GM06990 (cell line): ENCODE data around the gene THSD4.

Source experiments
- DNase-seq: peaks from one replicate; pipeline ENCODE4 v3.0.0-alpha.2; 2011; ENCODE audit not compliant: insufficient read length; ENCODE audit errors: extremely low read depth
- H3K27me3 ChIP-seq: replicated peaks from 2 replicates; pipeline ENCODE4 v1.6.0; 2011; ENCODE audit warnings: low read length; ENCODE audit not compliant: control insufficient read depth, insufficient read depth
- H3K36me3 ChIP-seq: 2 replicates; pipeline ENCODE4 v1.5.1; 2011; ENCODE audit warnings: low read length; ENCODE audit not compliant: control insufficient read depth, insufficient read depth
- H3K4me3 ChIP-seq: replicated peaks from 2 replicates; pipeline ENCODE4 v1.5.1; 2011; ENCODE audit warnings: low read depth, mild to moderate bottlenecking, control low read depth, low read length
- CTCF ChIP-seq: IDR thresholded peaks from 2 replicates; pipeline ENCODE4 v1.5.1; 2011; ENCODE audit warnings: low read length, control low read depth, mild to moderate bottlenecking, inconsistent platforms; ENCODE audit not compliant: insufficient read depth, poor library complexity, severe bottlenecking

The THSD4 gene

DNA sequence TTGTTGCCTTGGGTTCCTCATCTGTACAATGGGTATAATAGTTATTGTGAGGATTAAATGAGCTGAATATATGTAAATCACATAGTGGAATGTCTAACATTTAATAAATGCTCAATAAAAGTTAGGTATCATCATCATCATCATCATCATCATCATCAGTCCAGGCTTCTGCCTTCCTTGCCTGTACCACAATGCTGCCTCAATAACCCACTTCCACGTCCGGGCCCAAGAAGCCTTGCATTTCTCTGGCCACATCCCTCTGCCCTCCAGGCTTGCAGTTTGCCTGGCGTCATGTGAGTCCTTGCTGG, 137.4 kb downstream of the THSD4 start:
- no peak for DNase-seq
- Histone ChIP-seq H3K36me3 (no peaks in the 10 kb centered on the region), H3K27me3 (no peaks in the 10 kb centered on the region; the same call in 1 of the 2 replicates), H3K4me3 (no peak overlapping the region)
- TF ChIP-seq CTCF, result no peak

GRCh38 chr15:71254491-71254890, 139.2 kb downstream of the THSD4 start:
- no peak overlapping the region for H3K4me3 ChIP-seq
- DNase-seq, result no peak
- no peaks in the 10 kb centered on the region; the same call in 1 of the 2 replicates for H3K27me3 ChIP-seq
- H3K36me3 ChIP-seq, result no peaks in the 10 kb centered on the region
- TF ChIP-seq CTCF, result no peak

DNA sequence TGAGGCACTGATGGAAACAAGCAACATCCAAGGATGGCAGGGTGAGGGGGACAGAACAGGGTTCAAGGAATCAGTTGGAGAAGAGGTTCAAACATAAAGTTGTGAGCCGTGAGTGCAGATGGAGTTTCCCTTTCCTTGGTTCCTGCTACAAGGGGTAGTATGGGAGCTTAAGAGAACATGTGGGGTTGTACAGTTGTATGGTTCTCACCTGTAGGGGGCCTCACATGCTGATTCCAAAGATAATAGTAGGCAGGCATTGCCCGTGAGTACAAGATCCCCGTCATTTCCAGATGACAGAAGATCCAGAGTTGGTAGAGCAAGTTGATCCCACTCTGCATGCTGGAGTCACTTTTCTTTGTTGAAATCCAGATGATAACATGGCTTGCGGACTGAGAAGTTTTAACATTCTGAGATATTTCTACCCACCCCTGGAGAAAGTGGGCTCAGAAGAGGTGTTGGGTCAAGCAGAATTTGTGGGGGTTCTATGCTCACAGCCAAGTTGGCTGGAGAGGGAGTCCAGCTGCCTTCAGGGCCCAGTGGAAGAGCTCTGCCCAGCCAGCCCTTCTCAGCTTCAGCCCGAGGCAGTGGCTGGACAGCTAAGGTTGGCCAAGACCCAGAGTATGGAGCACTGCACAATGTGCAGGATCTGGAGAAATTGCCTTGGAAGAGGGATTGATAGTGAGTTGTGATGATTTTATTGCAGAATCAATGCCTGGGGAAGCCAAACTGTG, 141.8 kb downstream of the THSD4 start:
- H3K4me3 ChIP-seq, result no peak overlapping the region
- H3K36me3 ChIP-seq, result no peaks in the 10 kb centered on the region
- no peaks in the 10 kb centered on the region; the same call in 1 of the 2 replicates for H3K27me3 ChIP-seq
- DNase-seq, result no peak
- peak; percentile 16 for TF ChIP-seq CTCF

GRCh38 chr15:71259866-71260265, 144.6 kb downstream of the THSD4 start:
- no peak for DNase-seq
- H3K27me3 ChIP-seq, result no peaks in the 10 kb centered on the region; the same call in 1 of the 2 replicates
- no peaks in the 10 kb centered on the region for H3K36me3 ChIP-seq
- TF ChIP-seq CTCF, result no peak
- no peak overlapping the region for H3K4me3 ChIP-seq

DNA sequence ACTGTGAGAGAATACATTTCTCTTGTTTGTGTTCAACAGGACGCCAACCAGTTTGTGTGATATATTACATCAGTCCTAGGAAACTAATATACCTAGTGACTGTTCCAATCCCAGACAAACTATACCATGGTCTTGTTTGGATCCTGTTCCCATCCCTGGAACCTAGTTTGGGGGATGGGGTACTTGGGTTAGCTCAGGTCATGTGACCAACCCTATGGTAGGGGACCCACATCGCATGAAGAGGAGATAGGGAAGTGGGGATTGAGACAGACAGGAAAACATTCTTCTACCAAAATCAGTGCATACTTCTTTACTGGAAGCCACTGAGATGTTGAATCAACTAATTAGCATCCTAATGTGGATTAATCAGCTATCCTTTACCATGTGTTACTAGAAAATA, 146.1 kb downstream of the THSD4 start:
- H3K4me3 ChIP-seq, result no peak overlapping the region
- no peaks in the 10 kb centered on the region; the same call in 1 of the 2 replicates for H3K27me3 ChIP-seq
- H3K36me3 ChIP-seq, result no peaks in the 10 kb centered on the region
- DNase-seq, result no peak
- TF ChIP-seq CTCF, result no peak

GRCh38 chr15:71261909-71262308, 146.6 kb downstream of the THSD4 start:
- H3K27me3 ChIP-seq, result no peaks in the 10 kb centered on the region
- TF ChIP-seq CTCF, result no peak
- H3K36me3 ChIP-seq, result no peaks in the 10 kb centered on the region
- no peak overlapping the region for H3K4me3 ChIP-seq
- no peak for DNase-seq
